ENCODE data around the gene CAMK2G.
"Not testable (repeated sequence)": the region's sequence is repeated elsewhere in the genome, so short reads cannot be mapped to it uniquely, and the experiment has no call there.

The CAMK2G gene

DNA sequence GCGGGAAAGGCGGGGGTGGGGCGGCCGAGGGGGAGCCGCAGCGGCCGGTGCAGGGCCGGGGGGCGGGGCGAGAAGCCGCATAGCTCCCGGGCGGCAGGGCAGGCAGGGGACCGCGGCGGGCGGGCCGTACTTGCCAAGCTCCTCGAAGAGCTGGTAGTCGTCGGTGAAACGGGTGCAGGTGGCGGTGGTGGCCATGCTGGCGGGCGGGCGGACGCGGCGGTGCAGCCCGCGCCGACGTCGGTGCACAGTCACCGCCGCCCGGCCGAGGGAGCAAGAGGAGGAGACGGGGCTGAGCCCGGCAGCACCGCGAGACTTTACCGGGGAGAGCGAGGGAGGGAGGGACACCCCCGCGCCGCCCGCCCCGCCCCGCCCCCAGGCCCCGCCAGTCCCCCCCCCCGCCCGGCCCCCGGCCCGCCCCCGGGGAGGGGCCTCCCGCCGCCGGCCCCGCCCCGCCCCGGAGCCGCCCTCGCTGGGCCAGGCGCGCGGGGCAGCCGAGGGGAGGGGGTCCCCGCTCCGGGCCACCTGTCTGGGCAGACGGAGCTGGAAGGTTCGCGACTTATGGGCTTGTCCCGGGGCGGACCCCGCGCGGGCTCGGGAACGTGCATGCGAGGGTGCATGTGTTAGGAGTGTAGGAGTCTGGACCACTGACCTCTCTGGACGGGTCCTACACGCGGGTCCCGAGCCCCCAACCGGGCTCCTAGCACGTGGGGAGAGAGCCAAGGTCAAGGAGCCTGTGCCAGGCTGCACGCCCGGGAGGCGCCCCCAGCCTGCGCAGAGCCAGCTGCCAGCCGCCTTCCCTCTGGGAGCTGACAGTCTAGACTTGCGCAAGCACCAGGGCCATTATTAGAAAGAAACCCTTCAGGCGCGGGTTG lies at the start of gene CAMK2G:
TSS of gene CAMK2G (minus strand) at position 289 of the 872 bp plus-strand sequence. CDS start at position 195, 94 bp downstream.
- DNase-seq (ENCODE audit: low read depth), result peak; percentile 53

DNA sequence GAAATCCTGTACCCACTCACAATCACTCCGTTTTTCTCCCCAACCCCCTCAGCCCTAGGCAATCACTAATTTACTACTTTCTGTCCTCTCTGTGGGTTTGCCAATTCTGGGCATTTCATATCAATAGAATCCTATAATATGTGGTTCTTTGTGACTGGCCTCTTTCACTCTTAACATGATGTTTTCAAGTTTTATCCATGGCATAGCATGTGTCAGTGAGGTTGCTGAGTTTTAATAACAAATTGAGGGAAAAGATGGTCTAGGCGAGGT lies 48.4 kb upstream of the CAMK2G start:
- DNase-seq (ENCODE audit: low read depth), result no peak

DNA sequence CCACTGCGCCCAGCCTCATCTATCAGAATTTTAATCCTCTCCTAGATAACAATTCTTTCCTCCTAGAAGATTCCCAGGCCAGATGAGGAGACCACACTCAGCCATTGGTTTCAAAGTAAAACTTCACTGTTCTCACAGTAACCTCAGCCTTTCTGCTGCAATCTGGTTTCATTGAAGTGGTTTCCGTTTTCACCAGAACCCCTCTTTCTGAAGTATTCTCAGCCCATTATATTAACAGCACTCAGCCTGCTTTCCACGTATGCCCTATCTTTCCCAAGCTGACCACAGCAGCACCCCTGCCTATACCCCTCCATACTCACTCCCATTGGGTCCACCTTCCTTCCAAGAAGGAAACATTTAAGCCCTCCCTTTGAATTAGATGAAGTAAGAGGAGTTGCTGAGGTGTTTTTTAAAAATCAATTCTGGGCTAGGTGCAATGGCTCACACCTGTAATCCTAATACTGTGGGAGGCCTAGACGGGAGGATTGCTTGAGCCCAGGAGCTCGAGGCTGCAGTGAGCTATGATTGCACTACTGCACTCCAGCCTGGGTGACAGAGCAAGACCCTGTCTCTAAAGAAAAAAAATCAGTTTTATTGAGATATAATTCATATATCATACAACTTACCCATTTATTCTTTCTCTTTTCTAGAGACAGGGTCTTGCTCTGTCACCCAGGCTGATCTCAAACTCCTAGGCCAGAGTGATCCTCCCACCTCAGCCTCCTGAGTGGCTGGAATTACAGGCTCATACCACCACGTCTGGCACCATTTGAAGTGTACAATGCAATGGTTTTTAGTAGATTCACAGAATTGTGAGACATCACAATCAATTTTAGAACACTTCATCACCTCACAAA lies 47.9 kb upstream of the CAMK2G start:
- DNase-seq (ENCODE audit: low read depth), result no peak

DNA sequence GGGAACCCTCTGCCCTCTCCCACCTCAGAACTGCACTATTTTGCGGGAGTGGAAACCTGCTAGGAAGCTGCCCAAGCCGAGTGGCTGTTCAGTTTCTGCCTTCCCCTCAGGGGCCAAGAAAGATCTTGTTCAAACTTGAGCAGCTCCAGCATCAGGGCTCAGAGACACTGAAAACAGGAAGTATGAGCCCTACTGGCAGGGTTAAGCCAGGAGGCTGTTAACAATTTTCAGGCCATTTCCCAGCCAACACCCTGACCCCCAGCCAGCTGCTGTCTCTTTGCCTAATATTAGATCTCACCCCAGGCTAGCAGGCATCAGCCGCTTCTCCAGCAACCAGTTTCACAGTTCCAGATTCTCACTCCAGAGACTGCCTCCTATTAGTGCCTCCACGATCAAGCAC lies 45.7 kb upstream of the CAMK2G start:
- DNase-seq (ENCODE audit: low read depth), result no peak

DNA sequence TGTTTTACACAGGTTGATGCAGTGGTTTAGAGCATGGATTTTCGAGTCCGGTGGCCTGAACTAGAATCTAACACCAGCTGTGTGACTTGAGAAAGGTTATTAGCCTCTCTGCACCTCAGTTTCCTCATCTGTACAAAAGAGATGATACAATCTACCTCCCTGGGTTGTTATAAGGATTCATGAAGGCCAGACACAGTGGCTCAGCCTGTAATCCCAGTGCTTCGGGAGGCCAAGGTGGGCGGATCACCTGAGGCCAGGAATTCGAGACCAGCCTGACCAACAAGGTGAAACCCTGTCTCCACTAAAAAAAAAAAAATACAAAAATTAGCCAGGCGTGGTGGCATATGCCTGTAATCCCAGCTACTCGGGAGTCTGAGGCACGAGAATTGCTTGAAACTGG lies 45.1 kb upstream of the CAMK2G start:
- DNase-seq (ENCODE audit: low read depth), result not testable (repeated sequence)

DNA sequence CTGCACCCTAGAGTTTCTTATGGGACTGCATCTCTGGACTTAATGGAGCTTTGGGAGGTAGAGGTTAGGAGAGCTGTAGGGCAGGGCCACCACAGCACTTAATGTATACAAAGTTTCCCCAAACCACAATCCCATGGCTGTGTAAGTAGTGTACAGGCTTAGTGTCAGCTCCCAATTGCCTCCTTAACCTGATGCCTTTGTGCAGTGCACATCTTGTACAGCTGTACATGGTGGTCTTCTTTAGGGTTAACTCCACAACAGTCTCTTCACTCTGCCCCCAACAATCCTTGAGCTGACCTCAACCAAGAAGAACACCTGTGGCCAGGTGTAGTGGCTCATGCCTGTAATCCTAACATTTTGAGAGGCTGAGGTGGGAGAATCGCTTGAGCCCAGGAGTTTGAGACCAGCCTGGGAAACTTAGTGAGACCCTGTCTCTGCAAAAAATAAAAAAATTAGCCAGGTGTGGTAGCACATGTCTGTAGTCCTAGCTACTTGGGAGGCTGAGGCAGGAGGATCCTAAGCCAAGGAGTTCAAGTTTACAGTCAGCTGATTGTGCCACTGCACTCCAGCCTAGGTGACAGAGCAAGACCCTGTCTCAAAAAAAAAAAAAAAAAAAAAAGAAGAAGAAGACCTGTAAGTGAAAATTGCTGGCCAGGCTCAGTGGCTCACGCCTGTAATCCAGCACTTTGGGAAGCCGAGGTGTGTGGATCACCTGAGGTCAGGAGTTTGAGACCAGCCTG lies 43.4 kb upstream of the CAMK2G start:
- DNase-seq (ENCODE audit: low read depth), result no peak

- DNase-seq (ENCODE audit: low read depth), result no peak
These were observed 42.6 kb upstream of the CAMK2G start for GRCh38 chr10:73916761-73917470.

GRCh38 chr10:73915206-73915851 lies 41.0 kb upstream of the CAMK2G start:
- no peak for DNase-seq (ENCODE audit: low read depth)

GRCh38 chr10:73914036-73914435 lies 39.7 kb upstream of the CAMK2G start:
- no peak for DNase-seq (ENCODE audit: low read depth)

DNA sequence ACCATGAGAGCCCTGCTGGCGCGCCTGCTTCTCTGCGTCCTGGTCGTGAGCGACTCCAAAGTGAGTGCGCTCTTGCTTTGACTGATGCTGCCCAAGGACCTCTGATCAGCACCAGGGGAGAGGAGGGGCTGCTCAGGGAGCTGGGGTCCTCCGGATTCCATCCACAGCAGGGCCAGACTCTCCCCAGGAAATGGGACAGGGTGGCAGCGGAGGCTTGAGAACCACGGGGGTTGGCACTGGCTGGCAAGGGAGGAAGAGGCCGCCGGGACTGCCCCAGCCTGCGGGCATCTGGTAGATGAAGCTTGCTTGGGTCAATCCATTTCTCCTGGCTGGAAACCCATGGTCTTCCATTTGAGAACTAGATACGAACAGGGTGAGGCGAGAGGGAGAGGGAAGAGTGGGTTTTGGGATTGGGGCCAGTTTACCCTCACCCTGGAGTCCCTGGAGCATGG lies 37.2 kb upstream of the CAMK2G start:
- no peak for DNase-seq (ENCODE audit: low read depth)

- DNase-seq (ENCODE audit: low read depth), result no peak
These were observed 36.6 kb upstream of the CAMK2G start, which contains the start of gene PLAU for GRCh38 chr10:73910764-73911552. PLAU (plus strand) TSS chr10:73911132; CDS start chr10:73911556, 424 bp downstream.

DNA sequence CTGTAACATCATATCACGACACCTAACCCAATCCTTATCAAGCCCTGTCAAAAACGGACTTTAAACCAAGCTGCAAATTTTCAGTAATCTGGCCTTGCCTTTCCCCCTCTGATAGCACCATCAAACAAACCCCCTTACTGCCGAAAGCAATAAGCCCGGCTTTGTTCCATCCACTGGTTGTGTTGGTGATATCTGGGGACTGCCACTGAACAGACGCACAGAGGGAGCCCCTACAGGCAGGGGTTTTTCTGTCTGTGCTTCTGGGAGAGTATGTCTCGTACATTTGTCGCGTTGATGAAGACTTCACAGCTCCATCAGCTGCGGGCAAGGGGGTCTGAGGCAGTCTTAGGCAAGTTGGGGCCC lies 36.0 kb upstream of the CAMK2G start:
- no peak for DNase-seq (ENCODE audit: low read depth)

- no peak for DNase-seq (ENCODE audit: low read depth)
These were observed 35.3 kb upstream of the CAMK2G start for GRCh38 chr10:73909540-73910115.

- no peak for DNase-seq (ENCODE audit: low read depth)
These were observed 34.6 kb upstream of the CAMK2G start for GRCh38 chr10:73908853-73909539.

DNA sequence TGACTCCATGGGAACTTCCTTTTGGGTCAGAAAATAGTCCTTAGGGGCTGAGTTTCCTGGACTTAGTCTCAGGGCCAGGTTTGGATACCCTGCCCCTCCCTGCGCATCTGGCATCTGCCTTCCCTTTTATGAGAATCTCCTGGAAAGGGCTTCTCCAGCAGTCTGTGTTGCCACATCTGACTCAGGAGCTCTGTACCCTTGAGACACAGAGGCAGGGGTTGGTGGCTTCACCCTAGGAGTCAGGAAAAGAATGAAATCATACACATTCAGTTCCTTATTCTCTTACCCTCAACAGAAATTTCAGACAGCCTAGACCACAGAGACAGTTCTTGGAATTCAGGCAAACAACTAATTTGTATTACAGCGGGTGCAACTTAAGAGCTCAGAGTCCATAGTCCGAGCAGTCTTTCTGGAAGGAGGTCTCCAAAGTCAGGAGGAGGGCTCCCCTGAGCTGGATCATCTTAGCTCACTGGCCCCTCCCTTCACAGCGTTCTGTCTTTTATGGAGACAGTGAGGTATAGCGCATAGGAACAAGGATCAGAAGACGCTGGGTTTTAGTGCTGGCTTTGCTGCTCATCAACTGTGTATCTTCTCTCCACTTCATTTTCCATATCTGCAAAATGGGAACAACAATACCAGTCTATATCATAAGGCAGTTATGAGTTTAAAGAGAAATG lies 33.6 kb upstream of the CAMK2G start:
- DNase-seq (ENCODE audit: low read depth), result no peak

GRCh38 chr10:73906524-73907447 lies 32.4 kb upstream of the CAMK2G start:
- no peak for DNase-seq (ENCODE audit: low read depth)

DNA sequence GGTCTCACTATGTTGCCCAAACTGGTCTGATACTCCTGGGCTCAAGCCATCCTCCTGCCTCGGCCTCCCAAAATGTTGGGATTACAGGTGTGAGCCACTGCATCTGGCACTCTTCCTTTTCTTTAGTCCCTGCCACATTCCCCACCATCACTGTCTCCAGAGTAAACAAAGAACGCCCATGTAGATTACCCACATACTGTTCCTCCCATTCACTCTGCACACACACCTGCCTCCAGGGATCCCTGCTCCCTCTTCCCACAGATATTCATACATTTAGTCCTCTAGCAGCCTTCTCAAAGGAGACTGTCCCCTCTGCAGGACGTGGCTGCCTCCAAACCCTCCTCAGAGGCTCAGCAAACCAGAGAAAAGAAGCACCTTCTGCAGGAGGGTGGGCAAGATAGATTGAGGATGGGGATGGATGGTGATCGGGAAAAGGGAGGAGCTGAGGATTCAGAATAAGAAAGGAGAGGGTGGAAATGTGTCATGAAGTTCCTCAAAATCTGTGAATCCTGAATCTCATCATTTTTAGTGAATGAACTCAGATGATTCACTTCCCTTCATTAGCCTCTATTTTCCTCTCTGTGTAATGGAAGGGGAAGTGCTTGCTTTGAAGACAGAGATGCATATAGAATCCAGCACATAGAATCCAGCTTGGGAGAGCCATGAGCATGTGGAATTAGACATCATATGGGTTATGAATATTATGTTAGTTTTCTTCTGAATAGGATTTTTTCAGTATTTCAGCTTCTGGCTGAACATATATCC lies 31.1 kb upstream of the CAMK2G start:
- no peak for DNase-seq (ENCODE audit: low read depth)
